ENCODE measurements around the gene MMAB. TPM values are rescaled to one million over a fixed set of nuclear protein-coding genes. Genes with fewer than 3 reads are reported as not detected.

MMAB gene
- total and polyA plus RNA-seq, 2 of the 13 experiments (the other 11 are each of a cell fraction or from before 2014, with no cell fraction given) = 26.1 to 77.3 TPM

- ChIA-PET CTCF (ENCODE audit: low intra/inter-chr PET ratio, low total read pairs) (no interaction called here), POLR2A (no interaction called here)
- Histone ChIP-seq H2AFZ (ENCODE audit: low read length) (no peak overlapping the region), H3K4me2 (ENCODE audit: low read depth, low read length) (no peak overlapping the region), H3K27me3 (ENCODE audit: control insufficient read depth in 1 of 2, insufficient read depth in 2 of 2, low read length in 2 of 2) (no peaks in the 10 kb centered on the region), H3K27ac (ENCODE audit: extremely low read length, insufficient read depth, low read length) (no peak overlapping the region), H3K4me1 (ENCODE audit: insufficient read depth, low read length) (peaks cover 2% of the 10 kb centered on the region), H3K9ac (ENCODE audit: insufficient read depth, low read depth, low read length) (no peak overlapping the region), H3K36me3 (replicated peaks in 1 of 2; ENCODE audit: control insufficient read depth in 1 of 2, insufficient read depth in 2 of 2, low read length in 2 of 2) (peaks cover 7 to 11% of the 10 kb centered on the region in 2 experiments; a peak in 3 of 5 replicates), H4K20me1 (ENCODE audit: insufficient read depth, low read length) (no peaks in the 10 kb centered on the region), H3K79me2 (ENCODE audit: insufficient read depth, low read length) (no peaks in the 10 kb centered on the region), H3K4me3 (replicated peaks in 1 of 3; ENCODE audit: insufficient read depth in 1 of 3, low read depth in 2 of 3, low read length in 3 of 3) (no peak overlapping the region), H3K9me3 (ENCODE audit: low read length) (no peaks in the 10 kb centered on the region)
- TF ChIP-seq KDM4B (CRISPR knock-in tag; IDR thresholded peaks at IDR 0.05) = no peak
- no peak for TF ChIP-seq FOXJ3 (CRISPR knock-in tag; IDR thresholded peaks at IDR 0.05; ENCODE audit: borderline replicate concordance)
- TF ChIP-seq PHF20 (CRISPR knock-in tag; IDR thresholded peaks at IDR 0.05) = no peak
- no peak for TF ChIP-seq LRRFIP1 (CRISPR knock-in tag; conservative IDR thresholded peaks at IDR 0.05)
- TF ChIP-seq GMEB2 (CRISPR knock-in tag; IDR thresholded peaks at IDR 0.05; ENCODE audit: low read depth) = no peak
- TF ChIP-seq MXD1 (CRISPR knock-in tag; IDR thresholded peaks at IDR 0.05) = no peak
- TF ChIP-seq MAZ (IDR thresholded peaks at IDR 0.05; ENCODE audit: borderline replicate concordance, low read depth, low read length) = no peak
- TF ChIP-seq MAZ (CRISPR knock-in tag; IDR thresholded peaks at IDR 0.05; ENCODE audit: low read depth) = no peak
- TF ChIP-seq RBM22 (optimal IDR thresholded peaks at IDR 0.05; ENCODE audit: low read length) = no peak
- TF ChIP-seq HHEX (CRISPR knock-in tag; IDR thresholded peaks at IDR 0.05) = no peak
- no peak for TF ChIP-seq ATF1 (CRISPR knock-in tag; IDR thresholded peaks at IDR 0.05)
- no peak for TF ChIP-seq MBNL3 (CRISPR knock-in tag; conservative IDR thresholded peaks at IDR 0.05)
- TF ChIP-seq CREB1 (IDR thresholded peaks at IDR 0.05) = no peak
- no peak for TF ChIP-seq CREB1 (CRISPR knock-in tag; IDR thresholded peaks at IDR 0.05)
- TF ChIP-seq ZNF605 (CRISPR knock-in tag; IDR thresholded peaks at IDR 0.05) = no peak
- no peak for TF ChIP-seq KDM6A (CRISPR knock-in tag; IDR thresholded peaks at IDR 0.05; ENCODE audit: low read depth)
- TF ChIP-seq NFATC3 (CRISPR knock-in tag; IDR thresholded peaks at IDR 0.05) = no peak
- no peak for TF ChIP-seq ELF1 (CRISPR knock-in tag; IDR thresholded peaks at IDR 0.05)
- no peak for TF ChIP-seq MXD3 (CRISPR knock-in tag; IDR thresholded peaks at IDR 0.05)
- no peak for TF ChIP-seq KMT2A (CRISPR knock-in tag; IDR thresholded peaks at IDR 0.05)
- TF ChIP-seq ZNF451 (CRISPR knock-in tag; IDR thresholded peaks at IDR 0.05) = no peak
- no peak for FAIRE-seq
- WGBS (ENCODE audit: low lambda C conversion rate) = 95% methylated on average over 21 of the region's 24 CpGs
- no peak for DNase-seq (ENCODE audit: low spot score)
- in situ Hi-C loops (cut with HindIII; ENCODE audit: extremely low pct_ligation_motif_present, low pct_unique_long_range_greater_than_20kb) = no loop called here
- no TSS peak for BruUV-seq (replicated peaks)
- intact Hi-C loops (cut with micrococcal nuclease; ENCODE audit: unreplicated experiment) = no loop called here
- ATAC-seq = no peak
Observed at GRCh38 chr12:109532721-109533486, 40.4 kb downstream of the MMAB start.

All from HepG2 (cell line).